ENCODE data around the gene DLG2. TPM values are rescaled to one million over a fixed set of nuclear protein-coding genes. Genes with fewer than 3 reads are reported as not detected.

Gene DLG2
- total RNA-seq, 1 donor from 2014 or later: 2.1 TPM

DNA sequence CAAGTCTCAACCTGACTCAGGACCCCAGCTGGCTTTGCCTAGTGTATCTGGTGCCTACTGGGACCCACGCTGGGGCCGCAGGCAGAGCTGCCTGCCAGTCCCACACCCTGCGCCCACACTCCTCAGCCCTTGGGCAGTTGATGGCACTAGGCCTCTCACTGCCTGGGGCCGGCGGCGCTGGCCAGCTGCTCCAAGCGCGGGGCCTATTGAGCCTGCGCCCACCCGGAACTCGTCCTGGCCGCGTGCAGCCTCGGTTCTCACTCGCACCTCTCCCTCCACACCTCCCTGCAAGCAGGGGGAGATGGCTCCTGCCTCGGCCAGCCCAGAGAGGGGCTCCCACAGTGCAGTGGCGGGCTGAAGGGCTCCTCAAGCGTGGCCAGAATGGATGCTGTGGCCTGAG, 1432.4 kb downstream of the DLG2 start:
- no peaks in the 10 kb centered on the region for H3K27me3 Mint-ChIP-seq (ENCODE audit: low read depth)

DNA sequence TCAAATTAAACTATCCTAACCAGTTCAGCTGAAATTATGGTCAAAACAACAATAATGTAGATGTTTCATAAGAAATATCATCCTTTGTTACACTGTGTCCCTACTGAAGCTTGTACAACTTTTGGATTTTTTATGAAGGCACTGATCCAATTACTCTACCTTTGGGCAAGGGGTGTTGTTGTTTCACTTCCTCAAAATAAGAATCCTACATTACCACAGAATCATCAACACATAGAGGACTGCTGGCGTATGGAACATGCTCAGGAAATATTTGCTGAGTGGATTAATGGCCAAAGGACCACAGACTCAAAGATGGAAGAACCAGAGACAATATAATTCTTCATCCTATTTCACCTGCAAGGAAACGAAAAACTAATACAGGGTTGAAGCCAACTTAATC, 1433.4 kb downstream of the DLG2 start:
- Mint-ChIP-seq H3K4me1 (no peaks in the 10 kb centered on the region), H3K36me3 (ENCODE audit: low read depth) (no peaks in the 10 kb centered on the region), H3K27ac (ENCODE audit: unreplicated experiment) (no peak overlapping the region), H3K4me3 (no peak overlapping the region), H3K27me3 (ENCODE audit: low read depth) (no peaks in the 10 kb centered on the region), H3K9me3 (peaks cover 2% of the 10 kb centered on the region)
- TF ChIP-seq, protein P1, sequence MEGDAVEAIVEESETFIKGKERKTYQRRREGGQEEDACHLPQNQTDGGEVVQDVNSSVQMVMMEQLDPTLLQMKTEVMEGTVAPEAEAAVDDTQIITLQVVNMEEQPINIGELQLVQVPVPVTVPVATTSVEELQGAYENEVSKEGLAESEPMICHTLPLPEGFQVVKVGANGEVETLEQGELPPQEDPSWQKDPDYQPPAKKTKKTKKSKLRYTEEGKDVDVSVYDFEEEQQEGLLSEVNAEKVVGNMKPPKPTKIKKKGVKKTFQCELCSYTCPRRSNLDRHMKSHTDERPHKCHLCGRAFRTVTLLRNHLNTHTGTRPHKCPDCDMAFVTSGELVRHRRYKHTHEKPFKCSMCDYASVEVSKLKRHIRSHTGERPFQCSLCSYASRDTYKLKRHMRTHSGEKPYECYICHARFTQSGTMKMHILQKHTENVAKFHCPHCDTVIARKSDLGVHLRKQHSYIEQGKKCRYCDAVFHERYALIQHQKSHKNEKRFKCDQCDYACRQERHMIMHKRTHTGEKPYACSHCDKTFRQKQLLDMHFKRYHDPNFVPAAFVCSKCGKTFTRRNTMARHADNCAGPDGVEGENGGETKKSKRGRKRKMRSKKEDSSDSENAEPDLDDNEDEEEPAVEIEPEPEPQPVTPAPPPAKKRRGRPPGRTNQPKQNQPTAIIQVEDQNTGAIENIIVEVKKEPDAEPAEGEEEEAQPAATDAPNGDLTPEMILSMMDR (conservative IDR thresholded peaks at IDR 0.05): no peak
- DNase-seq (ENCODE audit: low read depth, low spot score): no peak

More for the DNA sequence above, 1432.4 kb downstream of the DLG2 start:
- TF ChIP-seq, protein P1 (conservative IDR thresholded peaks at IDR 0.05): no peak
- no peak for DNase-seq (ENCODE audit: low read depth, low spot score)
- no peaks in the 10 kb centered on the region for H3K36me3 Mint-ChIP-seq (ENCODE audit: low read depth)
- H3K27ac Mint-ChIP-seq (ENCODE audit: unreplicated experiment): no peak overlapping the region
- peaks cover 2% of the 10 kb centered on the region for H3K9me3 Mint-ChIP-seq
- H3K4me1 Mint-ChIP-seq: no peaks in the 10 kb centered on the region
- H3K4me3 Mint-ChIP-seq: no peak overlapping the region

DNA sequence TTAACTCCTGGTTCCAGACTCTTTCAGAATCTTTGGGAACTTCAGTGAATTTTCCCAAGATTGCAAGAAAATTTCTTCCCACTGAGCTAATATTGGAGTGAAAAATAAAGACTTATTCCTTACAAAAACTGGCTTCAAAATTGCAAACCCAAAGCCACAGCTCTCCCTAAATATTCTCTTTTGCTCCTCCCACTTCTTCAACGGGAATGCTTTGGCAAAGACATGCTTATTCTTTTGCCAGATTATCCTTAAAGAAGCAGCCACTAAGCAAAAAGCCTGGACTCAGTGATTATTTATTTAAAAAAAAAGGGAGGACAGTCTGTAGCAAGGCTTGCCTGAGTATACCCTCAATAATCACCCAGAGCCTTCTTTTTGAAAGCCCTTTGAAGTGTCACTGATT, 1438.6 kb downstream of the DLG2 start:
- no peaks in the 10 kb centered on the region for H3K36me3 Mint-ChIP-seq (ENCODE audit: low read depth)
- no peaks in the 10 kb centered on the region for H3K27me3 Mint-ChIP-seq (ENCODE audit: low read depth)
- no peaks in the 10 kb centered on the region for H3K4me1 Mint-ChIP-seq
- no peak for DNase-seq (ENCODE audit: low read depth, low spot score)
- no peak overlapping the region for H3K27ac Mint-ChIP-seq (ENCODE audit: unreplicated experiment)
- H3K9me3 Mint-ChIP-seq: no peaks in the 10 kb centered on the region
- TF ChIP-seq, protein P1 (conservative IDR thresholded peaks at IDR 0.05): no peak
- no peak overlapping the region for H3K4me3 Mint-ChIP-seq

DNA sequence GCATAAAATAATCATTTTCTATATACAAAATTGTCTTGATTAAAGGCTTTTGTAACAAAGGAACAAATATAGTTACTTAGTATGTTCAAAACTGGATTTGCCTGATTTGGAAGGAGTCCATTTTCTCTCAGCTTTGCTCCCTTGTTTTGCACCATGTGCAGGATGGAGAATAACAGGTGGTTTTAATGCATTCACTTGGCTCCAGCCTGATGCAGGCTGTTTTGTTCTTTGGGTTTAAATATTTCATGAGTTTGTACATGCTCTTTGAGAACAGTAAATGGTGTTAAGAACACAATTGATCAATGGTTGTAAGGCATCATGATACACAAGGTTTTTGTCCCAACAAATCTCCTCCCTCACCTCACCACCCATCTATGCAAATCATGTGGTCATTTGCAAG, 1454.1 kb downstream of the DLG2 start:
- DNase-seq (ENCODE audit: low read depth, low spot score): no peak
- no peaks in the 10 kb centered on the region for H3K36me3 Mint-ChIP-seq (ENCODE audit: low read depth)
- H3K4me1 Mint-ChIP-seq: peaks cover 4% of the 10 kb centered on the region
- H3K4me3 Mint-ChIP-seq: no peak overlapping the region
- TF ChIP-seq, protein P1 (conservative IDR thresholded peaks at IDR 0.05): no peak
- H3K27ac Mint-ChIP-seq (ENCODE audit: unreplicated experiment): no peak overlapping the region
- no peaks in the 10 kb centered on the region for H3K27me3 Mint-ChIP-seq (ENCODE audit: low read depth)
- H3K9me3 Mint-ChIP-seq: peaks cover 2% of the 10 kb centered on the region

DNA sequence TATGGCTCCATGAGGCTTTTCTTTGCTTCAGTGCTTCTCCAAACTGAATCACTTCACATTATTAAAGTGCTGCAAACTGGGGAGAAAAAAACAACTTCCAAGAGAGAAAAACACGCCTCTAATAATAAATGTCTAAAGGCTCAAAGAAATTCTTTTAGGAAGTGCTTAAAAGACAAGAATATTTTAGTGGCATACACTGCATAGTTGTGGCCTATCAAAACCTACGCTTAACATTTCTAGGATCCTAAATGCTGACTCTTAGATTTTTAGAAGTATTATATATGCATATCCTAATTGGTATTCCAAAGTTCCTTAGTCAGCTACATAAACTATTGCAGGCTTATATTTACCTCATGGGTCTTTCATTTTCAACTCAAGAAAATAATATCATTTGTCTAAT, 1462.0 kb downstream of the DLG2 start:
- TF ChIP-seq, protein P1 (conservative IDR thresholded peaks at IDR 0.05): no peak
- no peaks in the 10 kb centered on the region for H3K36me3 Mint-ChIP-seq (ENCODE audit: low read depth)
- no peaks in the 10 kb centered on the region for H3K27me3 Mint-ChIP-seq (ENCODE audit: low read depth)
- no peak overlapping the region for H3K4me3 Mint-ChIP-seq
- peak overlapping the region; percentile 79 for H3K27ac Mint-ChIP-seq (ENCODE audit: unreplicated experiment)
- H3K4me1 Mint-ChIP-seq: no peaks in the 10 kb centered on the region
- no peak for DNase-seq (ENCODE audit: low read depth, low spot score)
- H3K9me3 Mint-ChIP-seq: peaks cover 7% of the 10 kb centered on the region

DNA sequence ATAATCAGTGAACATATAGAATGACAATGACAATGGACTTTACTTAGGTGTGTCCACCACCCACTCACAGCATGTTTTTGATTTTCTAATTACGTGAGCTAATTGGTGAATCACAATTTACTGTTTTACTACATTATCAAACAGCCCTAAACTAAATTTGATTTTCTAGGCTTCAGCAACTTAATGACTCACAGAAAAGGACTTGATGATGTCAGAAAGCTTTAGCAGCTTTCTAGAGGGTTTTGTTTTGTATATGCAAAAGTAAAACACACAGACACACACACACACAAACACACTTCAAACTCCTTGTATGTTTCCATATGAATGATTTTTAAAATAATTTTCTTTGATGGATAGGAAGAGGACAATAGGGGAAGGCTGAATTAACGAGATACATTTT, 1462.4 kb downstream of the DLG2 start:
- no peaks in the 10 kb centered on the region for H3K4me1 Mint-ChIP-seq
- H3K4me3 Mint-ChIP-seq: no peak overlapping the region
- peaks cover 7% of the 10 kb centered on the region for H3K9me3 Mint-ChIP-seq
- DNase-seq (ENCODE audit: low read depth, low spot score): no peak
- no peaks in the 10 kb centered on the region for H3K36me3 Mint-ChIP-seq (ENCODE audit: low read depth)
- peak overlapping the region; percentile 79 for H3K27ac Mint-ChIP-seq (ENCODE audit: unreplicated experiment)
- TF ChIP-seq, protein P1 (conservative IDR thresholded peaks at IDR 0.05): no peak
- H3K27me3 Mint-ChIP-seq (ENCODE audit: low read depth): no peaks in the 10 kb centered on the region
